IMR-90 (cell line): ENCODE measurements around the gene TBC1D12. TPM values are rescaled to one million over a fixed set of nuclear protein-coding genes. Genes with fewer than 3 reads are reported as not detected.
"Not testable (repeated sequence)": the region's sequence is repeated elsewhere in the genome, so short reads cannot be mapped to it uniquely, and the experiment has no call there.

Experiments
- ATAC-seq: fragments of 200-7000 bp; cut with Tn5 transposase; 2 replicates; pipeline ENCODE4 v1.9.1; 2020; ENCODE audit warnings: low read depth, mild to moderate bottlenecking, moderate library complexity
- BruUV-seq: library from RNA; stranded (reverse); fragments of 400-500 nt; replicated peaks from 2 replicates; lab custom pipeline; 2021; lab: Mats Ljungman, UMichigan
- CTCF ChIA-PET: fragments of 300-600 bp; formaldehyde crosslinking; extraction: SDS; loops from one replicate; lab custom pipeline; 2021; ENCODE audit warnings: antibody characterized with exemption; lab: Yijun Ruan, JAX
- POLR2A ChIA-PET: fragments of 300-600 bp; sonication (Branson Sonifier 250); formaldehyde crosslinking; loops from one replicate; lab custom pipeline; 2022; ENCODE audit warnings: antibody characterized with exemption; ENCODE audit not compliant: unreplicated experiment; lab: Charles Lee
- DNase-seq: peaks from one replicate; pipeline ENCODE4 v3.0.0; 2013
- H2AFZ ChIP-seq: replicated peaks from 2 replicates; pipeline ENCODE3; 2013; ENCODE audit warnings: low read length, mild to moderate bottlenecking; ENCODE audit not compliant: poor library complexity
- H2AK5ac ChIP-seq: 2 replicates; pipeline ENCODE4 v1.6.1; 2013; ENCODE audit warnings: low read depth, low read length, inconsistent platforms
- H2AK9ac ChIP-seq: replicated peaks from 2 replicates; pipeline ENCODE3; 2013; ENCODE audit warnings: mild to moderate bottlenecking, low read depth, low read length, moderate library complexity; ENCODE audit not compliant: poor library complexity
- H2BK120ac ChIP-seq: 2 replicates; pipeline ENCODE4 v1.6.1; 2013; ENCODE audit warnings: low read depth, low read length, inconsistent platforms
- H2BK15ac ChIP-seq: 3 replicates; pipeline ENCODE4 v1.6.1; 2013; ENCODE audit warnings: low read depth, low read length, inconsistent platforms
- H2BK20ac ChIP-seq: 2 replicates; pipeline ENCODE4 v1.6.1; 2013; ENCODE audit warnings: low read depth, mild to moderate bottlenecking, inconsistent platforms, low read length, moderate library complexity
- H2BK5ac ChIP-seq: 2 replicates; pipeline ENCODE4 v1.6.1; 2013; ENCODE audit warnings: mild to moderate bottlenecking, low read depth, low read length, inconsistent platforms; ENCODE audit not compliant: poor library complexity, severe bottlenecking
- H3K14ac ChIP-seq: replicated peaks from 2 replicates; pipeline ENCODE4 v1.6.1; 2013; ENCODE audit warnings: low read depth, low read length, inconsistent platforms
- H3K18ac ChIP-seq: 2 replicates; pipeline ENCODE4 v1.6.1; 2013; ENCODE audit warnings: low read depth, low read length, control low read depth
- H3K23ac ChIP-seq: 2 replicates; pipeline ENCODE4 v1.6.1; 2013; ENCODE audit warnings: low read depth, low read length, inconsistent platforms
- H3K27ac ChIP-seq: 2 replicates; pipeline ENCODE4 v1.5.1; 2013; ENCODE audit warnings: mild to moderate bottlenecking, control low read depth, low read length; ENCODE audit not compliant: insufficient read depth
- H3K27me3 ChIP-seq: 2 replicates; pipeline ENCODE4 v1.6.1; 2013; ENCODE audit warnings: low read length; ENCODE audit not compliant: control insufficient read depth, insufficient read depth
- H3K36me3 ChIP-seq: 2 replicates; pipeline ENCODE4 v1.6.1; 2013; ENCODE audit warnings: low read length, mixed read lengths; ENCODE audit not compliant: control insufficient read depth, insufficient read depth
- H3K4ac ChIP-seq: 2 replicates; pipeline ENCODE4 v1.6.1; 2013; ENCODE audit warnings: low read depth, low read length, inconsistent platforms
- H3K4me1 ChIP-seq: 2 replicates; pipeline ENCODE4 v1.6.1; 2013; ENCODE audit warnings: low read length, mixed read lengths; ENCODE audit not compliant: control insufficient read depth, insufficient read depth
- H3K4me2 ChIP-seq: 2 replicates; pipeline ENCODE4 v1.6.1; 2013; ENCODE audit warnings: low read depth, mild to moderate bottlenecking, control low read depth, low read length, moderate library complexity
- H3K4me3 ChIP-seq: 2 replicates; pipeline ENCODE4 v1.5.1; 2013; ENCODE audit warnings: low read depth, mild to moderate bottlenecking, control low read depth, low read length, moderate library complexity; ENCODE audit not compliant: insufficient read depth
- H3K56ac ChIP-seq: 2 replicates; pipeline ENCODE4 v1.6.1; 2013; ENCODE audit warnings: low read length, inconsistent platforms; ENCODE audit not compliant: insufficient read depth; ENCODE audit errors: extremely low read depth
- H3K79me1 ChIP-seq, 2 experiments: 2 replicates each; pipeline ENCODE4 v1.6.1; 2013; ENCODE audit warnings: low read length in 2 of 2, inconsistent platforms in 1 of 2, low read depth in 1 of 2
- H3K9ac ChIP-seq: 2 replicates; pipeline ENCODE4 v1.6.1; 2013; ENCODE audit warnings: low read depth, low read length, control low read depth
- H3K9me1 ChIP-seq: 2 replicates; pipeline ENCODE4 v1.6.1; 2013; ENCODE audit warnings: low read length, inconsistent platforms; ENCODE audit not compliant: insufficient read depth
- H3K9me3 ChIP-seq: 2 replicates; pipeline ENCODE4 v1.6.1; 2013; ENCODE audit warnings: low read length; ENCODE audit not compliant: control insufficient read depth, insufficient read depth
- H4K20me1 ChIP-seq: 2 replicates; pipeline ENCODE4 v1.6.1; 2013; ENCODE audit warnings: low read length, inconsistent platforms; ENCODE audit not compliant: insufficient read depth
- H4K5ac ChIP-seq: 2 replicates; pipeline ENCODE4 v1.6.1; 2013; ENCODE audit warnings: mild to moderate bottlenecking, low read depth, low read length, control low read depth
- H4K8ac ChIP-seq, 2 experiments: 2 replicates each; pipeline ENCODE4 v1.6.1; 2013; ENCODE audit warnings: low read depth in 2 of 2, low read length in 2 of 2, control low read depth in 1 of 2, inconsistent platforms in 1 of 2
- H4K91ac ChIP-seq: 2 replicates; pipeline ENCODE4 v1.6.1; 2013; ENCODE audit warnings: low read depth, low read length, inconsistent platforms; ENCODE audit not compliant: insufficient read depth
- BHLHE40 ChIP-seq: fragments of 150-350 bp; IDR thresholded peaks from 2 replicates; pipeline ENCODE4 v1.6.1; 2016; ENCODE audit warnings: mild to moderate bottlenecking, low read depth, low read length
- CHD1 ChIP-seq: IDR thresholded peaks from 2 replicates; pipeline ENCODE4 v1.6.1; 2012; ENCODE audit warnings: low read depth, low read length, improper control_type of control experiment
- MAFK ChIP-seq: IDR thresholded peaks from 2 replicates; pipeline ENCODE4 v1.6.1; 2012; ENCODE audit warnings: low read depth, low read length, improper control_type of control experiment
- MAZ ChIP-seq: IDR thresholded peaks from 2 replicates; pipeline ENCODE4 v1.6.1; 2012; ENCODE audit warnings: low read depth, mild to moderate bottlenecking, low read length, improper control_type of control experiment, moderate library complexity, borderline replicate concordance
- MXI1 ChIP-seq: IDR thresholded peaks from 2 replicates; pipeline ENCODE4 v1.6.1; 2012; ENCODE audit warnings: low read depth, mild to moderate bottlenecking, low read length, moderate library complexity, borderline replicate concordance
- POLR2A ChIP-seq: IDR thresholded peaks from 2 replicates; pipeline ENCODE4 v1.6.1; 2012; ENCODE audit warnings: mild to moderate bottlenecking, low read depth, low read length
- SMC3 ChIP-seq: fragments of 150-350 bp; IDR thresholded peaks from 2 replicates; pipeline ENCODE4 v1.6.1; 2016; ENCODE audit warnings: low read depth, mild to moderate bottlenecking, antibody characterized with exemption, low read length, moderate library complexity
- USF2 ChIP-seq: fragments of 150-350 bp; IDR thresholded peaks from 2 replicates; pipeline ENCODE4 v1.6.1; 2017; ENCODE audit warnings: mild to moderate bottlenecking, antibody characterized with exemption, low read length, low read depth
- WGBS, 2 experiments: methylation state at CpG; one replicate each; pipeline versions ENCODE4 v1.1.5 to v1.1.7; 2013; ENCODE audit warnings: missing lambda C conversion rate in 2 of 2; ENCODE audit not compliant: insufficient read length in 1 of 2; ENCODE audit errors: extremely low coverage in 2 of 2; 5-methylcytosine and 5-hydroxymethylcytosine counted together
- dilution Hi-C: fragments of 300-500 bp; cut with HindIII; formaldehyde crosslinking; loops from one replicate; pipeline ENCODE4 v1.14.3; 2018; ENCODE audit warnings: low sequenced_read_pairs; ENCODE audit not compliant: unreplicated experiment
- in situ Hi-C: fragments of 300-500 bp; cut with MboI; formaldehyde crosslinking; loops from 3 replicates; pipeline ENCODE4 v1.14.3; 2019; ENCODE audit warnings: low sequenced_read_pairs, inconsistent platforms, mixed read lengths
- intact Hi-C: fragments of 100-400 bp; cut with micrococcal nuclease; formaldehyde crosslinking; loops from 2 replicates; pipeline ENCODE4 v1.10.0; 2022
- polyA plus RNA-seq, 3 experiments: library from polyadenylated mRNA; depleted of rRNA; stranded (reverse); fragments of >200 nt; gene quantifications; 2 replicates each; pipeline ENCODE4 v1.2.3, GENCODE V29; 2012; ENCODE audit warnings: low replicate concordance in 1 of 3
- total RNA-seq: library from RNA; depleted of rRNA; stranded (reverse); fragments of >200 nt; gene quantifications from 2 replicates; pipeline ENCODE4 v1.2.3, GENCODE V29; 2012

Gene TBC1D12
- total and polyA plus RNA-seq, 2 of the 4 experiments (the other 2 are of a cell fraction): 1.9 to 5.4 TPM

GRCh38 chr10:94383530-94383929 lies 18.8 kb upstream of the TBC1D12 start:
- TF ChIP-seq CHD1 (no peak), BHLHE40 (no peak), SMC3 (no peak), USF2 (no peak), MAFK (no peak), MXI1 (no peak), POLR2A (no peak), MAZ (no peak)
- Histone ChIP-seq H3K9ac (no peak overlapping the region), H3K4me3 (no peak overlapping the region), H2BK15ac (no peak overlapping the region), H2AK5ac (no peak overlapping the region), H4K20me1 (no peaks in the 10 kb centered on the region), H3K56ac (no peak overlapping the region), H4K91ac (no peak overlapping the region), H3K9me1 (no peaks in the 10 kb centered on the region), H4K8ac (no peak overlapping the region), H2BK5ac (no peak overlapping the region), H2AFZ (no peak overlapping the region), H3K4me1 (0 out of 2 replicates have a peak, but pooled peaks cover 2% of the 10 kb centered on the region), H3K79me1 (no peaks in the 10 kb centered on the region), H2BK20ac (no peak overlapping the region), H3K36me3 (no peaks in the 10 kb centered on the region), H3K27ac (no peak overlapping the region), H3K14ac (no peak overlapping the region), H3K18ac (no peak overlapping the region), H3K23ac (no peak overlapping the region), H2AK9ac (no peak overlapping the region), H3K4ac (no peak overlapping the region), H3K27me3 (no peaks in the 10 kb centered on the region), H2BK120ac (no peak overlapping the region), H3K4me2 (no peak overlapping the region), H3K9me3 (0 out of 2 replicates have a peak, but pooled peaks cover 2% of the 10 kb centered on the region), H4K5ac (no peak overlapping the region)
- dilution Hi-C loops: no loop called here
- intact Hi-C loops: no loop called here
- in situ Hi-C loops: no loop called here
- ATAC-seq (no peak), DNase-seq (no peak)
- ChIA-PET CTCF (interaction anchor here (0.7 kb wide), 1 partner anchor 955 kb away, joined by 3 read pairs; no protein-coding TSS in a partner anchor), POLR2A (no interaction called here)
- WGBS, 2 experiments: no CpG with 5 or more reads among the region's 2 CpGs
- no TSS peak for BruUV-seq

GRCh38 chr10:94385733-94386132 lies 16.6 kb upstream of the TBC1D12 start:
- H3K9ac ChIP-seq, H3K4me3 ChIP-seq, H3K14ac ChIP-seq, H3K4me1 ChIP-seq, intact Hi-C loops, H2AK9ac ChIP-seq, H4K91ac ChIP-seq, H2BK15ac ChIP-seq, DNase-seq, H3K9me1 ChIP-seq, H4K5ac ChIP-seq, H4K20me1 ChIP-seq, H2BK5ac ChIP-seq, H3K27ac ChIP-seq, H3K18ac ChIP-seq, H3K36me3 ChIP-seq, H3K9me3 ChIP-seq, BruUV-seq, ATAC-seq, H2BK120ac ChIP-seq, dilution Hi-C loops, H2BK20ac ChIP-seq, H3K56ac ChIP-seq, POLR2A ChIA-PET, CTCF ChIA-PET, H2AFZ ChIP-seq, in situ Hi-C loops, H4K8ac ChIP-seq, H3K27me3 ChIP-seq, H3K23ac ChIP-seq, H3K79me1 ChIP-seq, H3K4ac ChIP-seq, H2AK5ac ChIP-seq, H3K4me2 ChIP-seq: not testable (repeated sequence)
- WGBS, 2 experiments: 100% methylated on average over 1 of the region's 3 CpGs; no CpG with 5 or more reads in 1 of the 2 experiments
